K562 (cell line): ENCODE results near the gene NME2. TPM values are rescaled to one million over a fixed set of nuclear protein-coding genes. Genes with fewer than 3 reads are reported as not detected.

Experiments
- CBFB ChIP-seq: sonication (generic); formaldehyde crosslinking; IDR thresholded peaks from 2 replicates; pipeline ENCODE4 v1.4.0; 2020; ENCODE audit warnings: mild to moderate bottlenecking, missing genetic modification reagents
- ETV1 ChIP-seq: fragments of 450-650 bp; conservative IDR thresholded peaks from 2 replicates; pipeline ENCODE4 v1.6.1; 2016; ENCODE audit warnings: missing genetic modification characterization, control low read depth, low read depth, missing compliant biosample characterization
- FOXA1 ChIP-seq: fragments of 450-650 bp; IDR thresholded peaks from 2 replicates; pipeline ENCODE4 v1.6.1; 2016; ENCODE audit warnings: mild to moderate bottlenecking, borderline replicate concordance
- KLF16 ChIP-seq: IDR thresholded peaks from 2 replicates; pipeline ENCODE4 v1.6.1; 2016; ENCODE audit warnings: antibody characterized with exemption
- MAFK ChIP-seq: IDR thresholded peaks from 2 replicates; pipeline ENCODE4 v1.6.1; 2011; ENCODE audit warnings: low read length, improper control_type of control experiment
- MAZ ChIP-seq, 2 experiments: fragments of 450-650 bp in 1 of 2; sonication (generic) in 1 of 2; formaldehyde crosslinking; IDR thresholded peaks in 1 of 2; conservative IDR thresholded peaks in 1 of 2; 2 replicates each; pipeline versions ENCODE4 v1.4.0 to v1.5.0; 2020; ENCODE audit warnings: mild to moderate bottlenecking in 1 of 2, missing genetic modification reagents in 1 of 2
- MCM3 ChIP-seq: fragments of 450-650 bp; IDR thresholded peaks from 2 replicates; pipeline ENCODE4 v1.6.1; 2016
- NFRKB ChIP-seq: fragments of 450-650 bp; IDR thresholded peaks from 2 replicates; pipeline ENCODE4 v1.6.1; 2016; ENCODE audit warnings: low read depth
- PRPF4 ChIP-seq: fragments of 200-400 bp; formaldehyde crosslinking; IDR thresholded peaks from one replicate; pipeline ENCODE4 v1.6.1; 2017; ENCODE audit warnings: low read length, low read depth, mild to moderate bottlenecking; ENCODE audit not compliant: insufficient read depth, poor library complexity, severe bottlenecking
- SMAD3 ChIP-seq: fragments of 450-650 bp; formaldehyde crosslinking; conservative IDR thresholded peaks from 2 replicates; pipeline ENCODE4 v1.4.0; 2020; ENCODE audit warnings: mild to moderate bottlenecking
- TBL1XR1 ChIP-seq, 2 experiments: IDR thresholded peaks; 2 replicates each; pipeline ENCODE4 v1.6.1; 2012; ENCODE audit warnings: improper control_type of control experiment in 2 of 2, low read length in 2 of 2, mild to moderate bottlenecking in 1 of 2
- ZNF146 ChIP-seq: IDR thresholded peaks from one replicate; pipeline ENCODE4 v1.6.1; 2018; ENCODE audit warnings: missing compliant biosample characterization; ENCODE audit not compliant: unreplicated experiment
- ZNF212 ChIP-seq: fragments of 450-650 bp; formaldehyde crosslinking; IDR thresholded peaks from 2 replicates; pipeline ENCODE4 v1.4.0; 2020; ENCODE audit warnings: mild to moderate bottlenecking
- ZNF408 ChIP-seq: fragments of 250-450 bp; sonication (Bioruptor Pico); IDR thresholded peaks from 2 replicates; pipeline ENCODE4 v1.4.0; 2020; ENCODE audit warnings: low read depth, mild to moderate bottlenecking, moderate library complexity
- ZNF584 ChIP-seq: fragments of 200-800 bp; sonication (Bioruptor generic); IDR thresholded peaks from 2 replicates; pipeline ENCODE4 v1.6.1; 2016; ENCODE audit warnings: low read depth, mild to moderate bottlenecking, missing genetic modification characterization, missing compliant biosample characterization
- ZNF707 ChIP-seq: fragments of 250-450 bp; sonication (Bioruptor Pico); conservative IDR thresholded peaks from 2 replicates; pipeline ENCODE4 v1.8.0; 2022; ENCODE audit warnings: inconsistent platforms, mild to moderate bottlenecking, moderate library complexity
- polyA plus RNA-seq, 8 experiments: library from polyadenylated mRNA; depleted of rRNA in 4 of 8; stranded (reverse) in 5 of 8; unstranded in 3 of 8; fragments of >200 nt; fragmentation: Nextera tagmentation in 2 of 8; fragmentation: Illumina TruSeq in 1 of 8; extraction: Ambion mirVana in 2 of 8; extraction: Trizol in 1 of 8; gene quantifications; 2 replicates each; pipeline versions ENCODE4 v1.2.1 to v1.2.3, GENCODE V29; 2011 to 2014; ENCODE audit warnings: inconsistent platforms in 1 of 8, missing spikeins in 1 of 8
- total RNA-seq, 7 experiments: library from RNA; depleted of rRNA in 6 of 7; stranded (reverse); fragments of >200 nt in 6 of 7; fragmentation: Illumina TruSeq in 2 of 7; extraction: Trizol in 2 of 7; gene quantifications; 2 replicates each; pipeline versions ENCODE4 v1.2.1 to v1.2.3, GENCODE V29; 2011 to 2021; ENCODE audit warnings: low replicate concordance in 1 of 7
- TF ChIP-seq, protein P1 (sequence below): fragments of 450-650 bp; IDR thresholded peaks from one replicate; pipeline ENCODE4 v1.6.1; 2018; ENCODE audit warnings: mild to moderate bottlenecking, moderate library complexity; ENCODE audit not compliant: partially characterized antibody
- TF ChIP-seq, protein P2 (sequence below): fragments of 250-450 bp; sonication (Bioruptor Pico); IDR thresholded peaks from 2 replicates; pipeline ENCODE4 v1.4.0; 2020; ENCODE audit warnings: borderline replicate concordance
- TF ChIP-seq, protein P3 (sequence below): sonication (generic); formaldehyde crosslinking; IDR thresholded peaks from 2 replicates; pipeline ENCODE4 v1.8.0; 2022; ENCODE audit warnings: mild to moderate bottlenecking, missing genetic modification reagents

Gene NME2
- total and polyA plus RNA-seq, 9 of the 15 experiments (the other 6 are each of a cell fraction or from before 2014, with no cell fraction given) = 684 to 1,202 (median 924) TPM

DNA sequence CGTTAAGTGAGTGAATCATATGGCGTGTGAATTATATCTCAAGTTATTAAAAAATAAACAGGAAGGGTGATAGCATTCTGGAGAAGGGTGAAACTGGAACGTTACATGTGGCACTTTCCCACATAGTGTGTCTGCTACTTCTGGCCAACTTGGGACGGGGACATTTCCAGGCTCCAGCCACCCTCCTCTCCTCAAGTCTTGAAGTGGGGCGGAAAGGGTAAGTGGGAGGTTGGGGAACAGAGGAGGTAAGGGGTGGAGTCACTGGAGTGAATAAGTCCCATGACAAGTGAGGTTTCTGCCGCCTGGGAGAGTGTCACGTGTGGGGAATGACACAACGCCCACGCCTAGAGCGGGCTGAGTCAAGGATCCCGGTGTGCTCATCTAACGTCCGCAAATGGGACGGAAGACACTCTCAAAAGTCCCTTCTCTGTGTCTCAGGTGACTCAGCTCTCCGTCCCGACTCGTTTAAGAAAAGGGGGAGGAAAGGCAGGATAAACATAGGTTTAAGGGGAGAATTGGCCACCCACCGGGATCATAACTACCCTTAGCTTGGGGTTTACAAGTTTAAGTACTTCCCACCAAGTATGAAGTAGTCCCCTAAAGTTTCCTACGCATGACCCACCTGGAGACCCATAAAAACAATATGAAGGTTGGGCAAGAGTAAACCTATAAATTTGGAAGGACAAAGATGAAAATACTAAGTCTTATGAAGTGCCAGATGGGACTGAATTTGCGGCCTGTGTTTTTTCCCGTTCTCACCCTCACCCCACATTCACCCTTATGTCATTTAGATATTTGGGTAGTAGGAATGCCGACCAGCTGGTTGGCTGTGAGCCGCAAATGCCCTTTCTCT is 44.4 kb upstream of the NME2 start (continued):
- TF ChIP-seq ETV1 (tag) (peak; percentile 31; the same call in 1 of the 2 replicates), MAZ (CRISPR knock-in tag; conservative IDR thresholded peaks at IDR 0.05 in 1 of 2, IDR thresholded peaks at IDR 0.05 in 1 of 2) (peak; percentile 45 to 66), TBL1XR1 (IDR thresholded peaks at IDR 0.05; ENCODE audit: low read length in 2 of 2) (peak in 1 of 2 experiments; percentile 80; a peak in 2 of 4 replicates), ZNF146 (CRISPR knock-in tag) (no peak), FOXA1 (no peak), ZNF707 (CRISPR knock-in tag) (no peak), SMAD3 (0 out of 2 replicates have a peak, but pooled peaks have one; percentile 23), ZNF212 (CRISPR knock-in tag) (no peak), ZNF408 (CRISPR knock-in tag) (no peak), NFRKB (peak; percentile 82; the same call in 1 of the 2 replicates), CBFB (CRISPR knock-in tag) (no peak), MCM3 (no peak), MAFK (peak; percentile 26; the same call in 1 of the 2 replicates), PRPF4 (no peak), ZNF584 (peak; percentile 86; the same call in 1 of the 2 replicates), KLF16 (peak; percentile 27)
- TF ChIP-seq, protein P1, sequence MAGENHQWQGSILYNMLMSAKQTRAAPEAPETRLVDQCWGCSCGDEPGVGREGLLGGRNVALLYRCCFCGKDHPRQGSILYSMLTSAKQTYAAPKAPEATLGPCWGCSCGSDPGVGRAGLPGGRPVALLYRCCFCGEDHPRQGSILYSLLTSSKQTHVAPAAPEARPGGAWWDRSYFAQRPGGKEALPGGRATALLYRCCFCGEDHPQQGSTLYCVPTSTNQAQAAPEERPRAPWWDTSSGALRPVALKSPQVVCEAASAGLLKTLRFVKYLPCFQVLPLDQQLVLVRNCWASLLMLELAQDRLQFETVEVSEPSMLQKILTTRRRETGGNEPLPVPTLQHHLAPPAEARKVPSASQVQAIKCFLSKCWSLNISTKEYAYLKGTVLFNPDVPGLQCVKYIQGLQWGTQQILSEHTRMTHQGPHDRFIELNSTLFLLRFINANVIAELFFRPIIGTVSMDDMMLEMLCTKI = no peak
- TF ChIP-seq, protein P2, sequence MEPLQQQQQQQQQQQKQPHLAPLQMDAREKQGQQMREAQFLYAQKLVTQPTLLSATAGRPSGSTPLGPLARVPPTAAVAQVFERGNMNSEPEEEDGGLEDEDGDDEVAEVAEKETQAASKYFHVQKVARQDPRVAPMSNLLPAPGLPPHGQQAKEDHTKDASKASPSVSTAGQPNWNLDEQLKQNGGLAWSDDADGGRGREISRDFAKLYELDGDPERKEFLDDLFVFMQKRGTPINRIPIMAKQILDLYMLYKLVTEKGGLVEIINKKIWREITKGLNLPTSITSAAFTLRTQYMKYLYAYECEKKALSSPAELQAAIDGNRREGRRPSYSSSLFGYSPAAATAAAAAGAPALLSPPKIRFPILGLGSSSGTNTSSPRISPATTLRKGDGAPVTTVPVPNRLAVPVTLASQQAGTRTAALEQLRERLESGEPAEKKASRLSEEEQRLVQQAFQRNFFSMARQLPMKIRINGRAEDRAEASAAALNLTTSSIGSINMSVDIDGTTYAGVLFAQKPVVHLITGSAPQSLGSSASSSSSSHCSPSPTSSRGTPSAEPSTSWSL (CRISPR knock-in tag) = no peak
- TF ChIP-seq, protein P3, sequence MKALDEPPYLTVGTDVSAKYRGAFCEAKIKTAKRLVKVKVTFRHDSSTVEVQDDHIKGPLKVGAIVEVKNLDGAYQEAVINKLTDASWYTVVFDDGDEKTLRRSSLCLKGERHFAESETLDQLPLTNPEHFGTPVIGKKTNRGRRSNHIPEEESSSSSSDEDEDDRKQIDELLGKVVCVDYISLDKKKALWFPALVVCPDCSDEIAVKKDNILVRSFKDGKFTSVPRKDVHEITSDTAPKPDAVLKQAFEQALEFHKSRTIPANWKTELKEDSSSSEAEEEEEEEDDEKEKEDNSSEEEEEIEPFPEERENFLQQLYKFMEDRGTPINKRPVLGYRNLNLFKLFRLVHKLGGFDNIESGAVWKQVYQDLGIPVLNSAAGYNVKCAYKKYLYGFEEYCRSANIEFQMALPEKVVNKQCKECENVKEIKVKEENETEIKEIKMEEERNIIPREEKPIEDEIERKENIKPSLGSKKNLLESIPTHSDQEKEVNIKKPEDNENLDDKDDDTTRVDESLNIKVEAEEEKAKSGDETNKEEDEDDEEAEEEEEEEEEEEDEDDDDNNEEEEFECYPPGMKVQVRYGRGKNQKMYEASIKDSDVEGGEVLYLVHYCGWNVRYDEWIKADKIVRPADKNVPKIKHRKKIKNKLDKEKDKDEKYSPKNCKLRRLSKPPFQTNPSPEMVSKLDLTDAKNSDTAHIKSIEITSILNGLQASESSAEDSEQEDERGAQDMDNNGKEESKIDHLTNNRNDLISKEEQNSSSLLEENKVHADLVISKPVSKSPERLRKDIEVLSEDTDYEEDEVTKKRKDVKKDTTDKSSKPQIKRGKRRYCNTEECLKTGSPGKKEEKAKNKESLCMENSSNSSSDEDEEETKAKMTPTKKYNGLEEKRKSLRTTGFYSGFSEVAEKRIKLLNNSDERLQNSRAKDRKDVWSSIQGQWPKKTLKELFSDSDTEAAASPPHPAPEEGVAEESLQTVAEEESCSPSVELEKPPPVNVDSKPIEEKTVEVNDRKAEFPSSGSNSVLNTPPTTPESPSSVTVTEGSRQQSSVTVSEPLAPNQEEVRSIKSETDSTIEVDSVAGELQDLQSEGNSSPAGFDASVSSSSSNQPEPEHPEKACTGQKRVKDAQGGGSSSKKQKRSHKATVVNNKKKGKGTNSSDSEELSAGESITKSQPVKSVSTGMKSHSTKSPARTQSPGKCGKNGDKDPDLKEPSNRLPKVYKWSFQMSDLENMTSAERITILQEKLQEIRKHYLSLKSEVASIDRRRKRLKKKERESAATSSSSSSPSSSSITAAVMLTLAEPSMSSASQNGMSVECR = peak; percentile 80
